Esophagus muscularis mucosa (tissue), 3 donors: ENCODE data around the gene TTC34.
A peak's percentile ranks its signal among the peaks of the same experiment; 100 is the strongest.

Experiments
- POLR2A ChIP-seq: fragments of 450-650 bp; IDR thresholded peaks from one replicate; pipeline ENCODE4 v1.6.1; 2017; ENCODE audit warnings: antibody characterized with exemption, moderate library complexity, mild to moderate bottlenecking, low read depth
- POLR2AphosphoS5 ChIP-seq, 2 donors: sonication (generic); formaldehyde crosslinking; IDR thresholded peaks; one replicate each; pipeline ENCODE4 v1.6.1; 2017; ENCODE audit warnings: antibody characterized with exemption in 2 of 2
- TF ChIP-seq, protein P1 (sequence below), 3 experiments: fragments of 200-600 bp in 2 of 3; fragments of 450-650 bp in 1 of 3; sonication (generic) in 2 of 3; IDR thresholded peaks; one replicate each; pipeline ENCODE4 v1.5.1; 2017 to 2019; ENCODE audit warnings: antibody characterized with exemption in 3 of 3, mild to moderate bottlenecking in 2 of 3, moderate library complexity in 1 of 3

DNA sequence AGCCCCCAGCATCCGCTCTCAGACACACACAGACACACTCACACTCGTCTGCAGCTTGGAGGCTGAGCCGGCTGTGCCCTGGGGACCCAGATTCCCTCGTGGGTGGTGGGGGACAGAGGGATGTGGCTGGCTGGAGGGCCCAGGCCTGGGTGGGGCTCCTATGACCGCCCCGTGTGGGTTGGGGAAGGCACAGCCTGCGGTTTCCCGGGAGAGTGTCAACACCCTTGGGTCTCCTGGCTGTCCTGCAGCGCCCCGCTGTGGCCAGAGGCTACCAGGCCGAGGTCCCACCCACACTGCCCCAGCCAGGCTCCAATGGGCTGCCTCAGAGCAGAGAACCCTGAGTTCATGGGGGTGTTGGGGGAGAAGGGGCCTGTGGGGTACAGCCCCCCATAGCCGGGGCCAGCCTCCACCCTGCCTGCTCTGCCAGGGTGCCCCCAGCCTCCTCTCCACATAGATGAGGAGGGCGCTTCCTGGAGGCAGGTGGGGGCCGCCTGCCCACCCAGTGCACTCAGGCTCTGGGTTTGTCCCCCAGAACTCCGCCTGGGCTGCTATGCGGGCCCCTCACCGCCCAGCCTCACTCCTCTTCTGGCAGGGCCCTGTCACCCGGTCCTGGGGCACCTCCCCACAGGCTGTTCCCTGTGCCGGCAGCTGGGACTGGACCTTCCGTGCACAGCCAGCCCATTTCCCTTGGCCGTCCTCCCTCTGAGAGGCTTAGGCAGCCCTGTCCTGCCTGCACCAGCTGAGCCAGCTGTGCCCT, at the start of gene TTC34:
- TF ChIP-seq POLR2A = no peak
- TF ChIP-seq, protein P1, sequence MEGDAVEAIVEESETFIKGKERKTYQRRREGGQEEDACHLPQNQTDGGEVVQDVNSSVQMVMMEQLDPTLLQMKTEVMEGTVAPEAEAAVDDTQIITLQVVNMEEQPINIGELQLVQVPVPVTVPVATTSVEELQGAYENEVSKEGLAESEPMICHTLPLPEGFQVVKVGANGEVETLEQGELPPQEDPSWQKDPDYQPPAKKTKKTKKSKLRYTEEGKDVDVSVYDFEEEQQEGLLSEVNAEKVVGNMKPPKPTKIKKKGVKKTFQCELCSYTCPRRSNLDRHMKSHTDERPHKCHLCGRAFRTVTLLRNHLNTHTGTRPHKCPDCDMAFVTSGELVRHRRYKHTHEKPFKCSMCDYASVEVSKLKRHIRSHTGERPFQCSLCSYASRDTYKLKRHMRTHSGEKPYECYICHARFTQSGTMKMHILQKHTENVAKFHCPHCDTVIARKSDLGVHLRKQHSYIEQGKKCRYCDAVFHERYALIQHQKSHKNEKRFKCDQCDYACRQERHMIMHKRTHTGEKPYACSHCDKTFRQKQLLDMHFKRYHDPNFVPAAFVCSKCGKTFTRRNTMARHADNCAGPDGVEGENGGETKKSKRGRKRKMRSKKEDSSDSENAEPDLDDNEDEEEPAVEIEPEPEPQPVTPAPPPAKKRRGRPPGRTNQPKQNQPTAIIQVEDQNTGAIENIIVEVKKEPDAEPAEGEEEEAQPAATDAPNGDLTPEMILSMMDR (IDR thresholded peaks at IDR 0.05) = peak in 1 of 3 experiments; percentile 23
- TF ChIP-seq POLR2AphosphoS5 (IDR thresholded peaks at IDR 0.05) = no peak
